ENCODE measurements around the gene CCDC40. TPM values are rescaled to one million over a fixed set of nuclear protein-coding genes. Genes with fewer than 3 reads are reported as not detected.

Gene CCDC40
- total and polyA plus RNA-seq, 2 of the 13 experiments (the other 11 are each of a cell fraction or from before 2014, with no cell fraction given) = 4.1 to 5.5 TPM

- TF ChIP-seq TFE3 (CRISPR knock-in tag; IDR thresholded peaks at IDR 0.05) = peak; percentile 23; the same call in 1 of the 2 replicates
- no peak for TF ChIP-seq ZNF773 (CRISPR knock-in tag; IDR thresholded peaks at IDR 0.05; ENCODE audit: borderline replicate concordance)
- TF ChIP-seq ZGPAT (CRISPR knock-in tag; IDR thresholded peaks at IDR 0.05) = peak; percentile 86
- TF ChIP-seq PHF21A (CRISPR knock-in tag; IDR thresholded peaks at IDR 0.05) = peak; percentile 95
- no peak for TF ChIP-seq HNF1A (IDR thresholded peaks at IDR 0.05; ENCODE audit: low read depth)
- peak; percentile 70; the same call in 1 of the 2 replicates for TF ChIP-seq HNF1A (CRISPR knock-in tag; IDR thresholded peaks at IDR 0.05; ENCODE audit: borderline replicate concordance)
- 0 out of 2 replicates have a peak, but pooled peaks have one; percentile 64 for TF ChIP-seq ZNF205 (CRISPR knock-in tag; IDR thresholded peaks at IDR 0.05)
- peak; percentile 72; the same call in 1 of the 2 replicates for TF ChIP-seq PRDM10 (CRISPR knock-in tag; IDR thresholded peaks at IDR 0.05; ENCODE audit: low read depth)
- TF ChIP-seq ZNF431 (CRISPR knock-in tag; IDR thresholded peaks at IDR 0.05; ENCODE audit: borderline replicate concordance, low read depth) = no peak
- peak; percentile 88 for TF ChIP-seq HNF4G (IDR thresholded peaks at IDR 0.05; ENCODE audit: borderline replicate concordance, low read depth, low read length)
- TF ChIP-seq HNF4G (CRISPR knock-in tag; IDR thresholded peaks at IDR 0.05; ENCODE audit: borderline replicate concordance, low read depth) = peak; percentile 91
- no peak for TF ChIP-seq MAZ (IDR thresholded peaks at IDR 0.05; ENCODE audit: borderline replicate concordance, low read depth, low read length)
- peak; percentile 68; the same call in 1 of the 2 replicates for TF ChIP-seq MAZ (CRISPR knock-in tag; IDR thresholded peaks at IDR 0.05; ENCODE audit: low read depth)
- no peak for TF ChIP-seq ZNF597 (CRISPR knock-in tag; IDR thresholded peaks at IDR 0.05)
- no peak for TF ChIP-seq NONO (IDR thresholded peaks at IDR 0.05)
- TF ChIP-seq NONO (CRISPR knock-in tag; conservative IDR thresholded peaks at IDR 0.05) = peak; percentile 65
- TF ChIP-seq ZNF33B (CRISPR knock-in tag; IDR thresholded peaks at IDR 0.05) = peak; percentile 66; the same call in 1 of the 2 replicates
These were observed 12.8 kb upstream of the CCDC40 start (continued) for GRCh38 chr17:80023481-80024205.
